Measurements from ENCODE around the gene RHOF. TPM values are rescaled to one million over a fixed set of nuclear protein-coding genes. Genes with fewer than 3 reads are reported as not detected.

The RHOF gene
- total and polyA plus RNA-seq, 2 of the 13 experiments (the other 11 are each of a cell fraction or from before 2014, with no cell fraction given), result 14.6 to 32.2 TPM

- TF ChIP-seq GZF1 (CRISPR knock-in tag; IDR thresholded peaks at IDR 0.05) (no peak), MIER3 (CRISPR knock-in tag; IDR thresholded peaks at IDR 0.05; ENCODE audit: borderline replicate concordance) (no peak), ZSCAN12 (CRISPR knock-in tag; IDR thresholded peaks at IDR 0.05) (0 out of 2 replicates have a peak, but pooled peaks have one; percentile 52), ZNF274 (CRISPR knock-in tag; IDR thresholded peaks at IDR 0.05) (no peak), ZNF660 (CRISPR knock-in tag; IDR thresholded peaks at IDR 0.05; ENCODE audit: borderline replicate concordance, low read depth) (no peak), ZBTB3 (CRISPR knock-in tag; IDR thresholded peaks at IDR 0.05; ENCODE audit: borderline replicate concordance, low read depth) (no peak), ZNF557 (CRISPR knock-in tag; IDR thresholded peaks at IDR 0.05) (no peak), DNMT3B (CRISPR knock-in tag; conservative IDR thresholded peaks at IDR 0.05) (no peak), PBX2 (CRISPR knock-in tag; IDR thresholded peaks at IDR 0.05) (no peak), SP5 (CRISPR knock-in tag; IDR thresholded peaks at IDR 0.05; ENCODE audit: borderline replicate concordance, low read depth) (peak; percentile 27; the same call in 1 of the 2 replicates), ZBTB26 (CRISPR knock-in tag; IDR thresholded peaks at IDR 0.05; ENCODE audit: borderline replicate concordance) (0 out of 2 replicates have a peak, but pooled peaks have one; percentile 25), FOXM1 (CRISPR knock-in tag; IDR thresholded peaks at IDR 0.05) (no peak), NR3C1 (CRISPR knock-in tag; IDR thresholded peaks at IDR 0.05) (no peak), ZXDC (CRISPR knock-in tag; IDR thresholded peaks at IDR 0.05) (no peak), ZNF34 (CRISPR knock-in tag; IDR thresholded peaks at IDR 0.05; ENCODE audit: borderline replicate concordance) (peak; percentile 55; the same call in 1 of the 2 replicates), ONECUT2 (CRISPR knock-in tag; IDR thresholded peaks at IDR 0.05) (no peak), CEBPZ (IDR thresholded peaks at IDR 0.05; ENCODE audit: low read length) (no peak), REXO4 (CRISPR knock-in tag; IDR thresholded peaks at IDR 0.05; ENCODE audit: borderline replicate concordance) (no peak), HDAC2 (CRISPR knock-in tag; IDR thresholded peaks at IDR 0.05) (no peak), ZNF674 (CRISPR knock-in tag; IDR thresholded peaks at IDR 0.05; ENCODE audit: low read depth) (no peak), MXD3 (CRISPR knock-in tag; IDR thresholded peaks at IDR 0.05) (no peak)
These were observed 6.6 kb upstream of the RHOF start (continued) for GRCh38 chr12:121799842-121800693.

Measured in HepG2 (cell line).